ENCODE data around the gene NELL1. TPM values are rescaled to one million over a fixed set of nuclear protein-coding genes. Genes with fewer than 3 reads are reported as not detected.
"Not testable (repeated sequence)": the region's sequence is repeated elsewhere in the genome, so short reads cannot be mapped to it uniquely, and the experiment has no call there.

The NELL1 gene
- total RNA-seq, 4 donors from 2014 or later, result not detected

DNA sequence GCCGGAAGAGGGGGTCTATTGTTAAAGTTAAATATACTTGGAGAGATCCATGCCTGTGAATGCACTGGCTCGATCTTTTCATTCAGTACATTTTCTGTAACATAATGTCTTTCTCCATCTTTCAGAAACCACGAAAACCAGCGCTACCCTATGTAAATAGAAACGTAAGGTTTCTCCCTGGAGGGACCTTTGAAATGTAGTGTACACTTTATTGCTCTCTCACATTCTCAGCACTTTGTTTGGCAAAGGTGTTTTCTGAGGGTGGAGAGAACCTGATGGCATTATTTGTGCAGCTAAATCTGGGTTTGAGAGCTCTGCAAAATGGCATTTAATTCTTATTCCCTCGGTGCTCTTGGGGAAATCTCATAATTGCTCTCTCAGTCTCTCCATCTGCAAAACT, 468.4 kb downstream of the NELL1 start:
- H3K4me3 ChIP-seq, result no peak overlapping the region
- H3K27ac ChIP-seq, result no peak overlapping the region
- no peaks in the 10 kb centered on the region for H3K27me3 ChIP-seq
- TF ChIP-seq POLR2A (IDR thresholded peaks at IDR 0.05), result no peak
- TF ChIP-seq, protein P1, sequence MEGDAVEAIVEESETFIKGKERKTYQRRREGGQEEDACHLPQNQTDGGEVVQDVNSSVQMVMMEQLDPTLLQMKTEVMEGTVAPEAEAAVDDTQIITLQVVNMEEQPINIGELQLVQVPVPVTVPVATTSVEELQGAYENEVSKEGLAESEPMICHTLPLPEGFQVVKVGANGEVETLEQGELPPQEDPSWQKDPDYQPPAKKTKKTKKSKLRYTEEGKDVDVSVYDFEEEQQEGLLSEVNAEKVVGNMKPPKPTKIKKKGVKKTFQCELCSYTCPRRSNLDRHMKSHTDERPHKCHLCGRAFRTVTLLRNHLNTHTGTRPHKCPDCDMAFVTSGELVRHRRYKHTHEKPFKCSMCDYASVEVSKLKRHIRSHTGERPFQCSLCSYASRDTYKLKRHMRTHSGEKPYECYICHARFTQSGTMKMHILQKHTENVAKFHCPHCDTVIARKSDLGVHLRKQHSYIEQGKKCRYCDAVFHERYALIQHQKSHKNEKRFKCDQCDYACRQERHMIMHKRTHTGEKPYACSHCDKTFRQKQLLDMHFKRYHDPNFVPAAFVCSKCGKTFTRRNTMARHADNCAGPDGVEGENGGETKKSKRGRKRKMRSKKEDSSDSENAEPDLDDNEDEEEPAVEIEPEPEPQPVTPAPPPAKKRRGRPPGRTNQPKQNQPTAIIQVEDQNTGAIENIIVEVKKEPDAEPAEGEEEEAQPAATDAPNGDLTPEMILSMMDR (IDR thresholded peaks at IDR 0.05 in 4 of 5, conservative IDR thresholded peaks at IDR 0.05 in 1 of 5), result no peak
- intact Hi-C loops (cut with DNase I; ENCODE audit: low total_unique reads) (no loop called here), in situ Hi-C loops (cut with MboI; ENCODE audit: low sequenced_read_pairs in 4 of 4) (no loop called here)
- no peaks in the 10 kb centered on the region for H3K9me3 ChIP-seq
- H3K36me3 ChIP-seq, result no peaks in the 10 kb centered on the region
- H3K4me1 ChIP-seq, result no peaks in the 10 kb centered on the region
- DNase-seq (no peak), ATAC-seq (no peak)

DNA sequence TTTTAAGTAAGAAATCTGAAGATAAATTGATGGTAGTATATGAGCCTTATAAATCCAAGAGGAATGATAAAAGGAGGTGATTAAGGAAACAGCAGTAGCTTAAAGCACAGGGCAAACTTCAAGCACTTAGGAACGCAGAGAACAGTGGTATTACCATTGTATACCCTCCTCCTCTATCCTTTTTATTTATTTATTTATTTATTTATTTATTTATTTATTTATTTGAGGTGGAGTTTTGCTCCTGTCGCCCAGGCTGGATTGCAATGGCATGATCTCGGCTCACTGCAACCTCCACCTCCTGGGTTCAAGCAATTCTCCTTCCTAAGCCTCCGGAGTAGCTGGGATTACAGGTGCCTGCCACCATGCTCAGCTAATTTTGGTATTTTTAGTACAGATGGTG, 472.2 kb downstream of the NELL1 start:
- in situ Hi-C loops (cut with MboI; ENCODE audit: low sequenced_read_pairs in 4 of 4); H3K27me3 ChIP-seq; H3K27ac ChIP-seq; H3K9me3 ChIP-seq; H3K36me3 ChIP-seq; H3K4me1 ChIP-seq; DNase-seq; H3K4me3 ChIP-seq; intact Hi-C loops (cut with DNase I; ENCODE audit: low total_unique reads); ATAC-seq: not testable (repeated sequence)

DNA sequence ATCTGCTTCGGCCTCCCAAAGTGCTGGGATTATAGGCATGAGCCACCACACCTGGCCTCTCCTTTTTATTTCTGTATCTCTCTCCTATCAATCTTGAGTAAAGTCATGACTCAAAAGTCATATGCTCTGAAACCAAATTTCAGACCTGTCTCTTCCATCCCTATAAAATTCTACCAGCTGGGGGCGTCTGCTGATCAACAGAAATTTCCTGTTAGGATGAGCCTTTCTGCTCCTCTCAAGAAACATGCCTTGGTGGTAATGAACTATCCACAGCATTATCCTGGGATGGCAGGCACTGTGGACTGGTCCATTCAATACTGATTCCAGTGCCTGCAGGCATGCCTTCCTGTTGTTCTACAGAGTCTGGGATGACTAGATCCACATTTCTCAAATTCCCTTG, 472.6 kb downstream of the NELL1 start:
- no peak for ATAC-seq
- TF ChIP-seq, protein P1 (IDR thresholded peaks at IDR 0.05 in 4 of 5, conservative IDR thresholded peaks at IDR 0.05 in 1 of 5), result no peak
- no peak for TF ChIP-seq POLR2A (IDR thresholded peaks at IDR 0.05)
- in situ Hi-C loops (cut with MboI; ENCODE audit: low sequenced_read_pairs in 4 of 4), result no loop called here

GRCh38 chr11:21144531-21144930, 475.1 kb downstream of the NELL1 start:
- ATAC-seq (no peak), DNase-seq (no peak)
- in situ Hi-C loops (cut with MboI; ENCODE audit: low sequenced_read_pairs in 4 of 4), result no loop called here
- TF ChIP-seq POLR2A (IDR thresholded peaks at IDR 0.05), result no peak
- TF ChIP-seq, protein P1 (IDR thresholded peaks at IDR 0.05 in 4 of 5, conservative IDR thresholded peaks at IDR 0.05 in 1 of 5), result no peak
- no peak overlapping the region for H3K27ac ChIP-seq
- no peaks in the 10 kb centered on the region for H3K36me3 ChIP-seq
- intact Hi-C loops (cut with DNase I; ENCODE audit: low total_unique reads), result no loop called here
- H3K9me3 ChIP-seq, result no peaks in the 10 kb centered on the region
- no peaks in the 10 kb centered on the region for H3K4me1 ChIP-seq
- H3K27me3 ChIP-seq, result no peaks in the 10 kb centered on the region
- H3K4me3 ChIP-seq, result no peak overlapping the region

More for the DNA sequence above, 472.6 kb downstream of the NELL1 start:
- Histone ChIP-seq H3K36me3 (no peaks in the 10 kb centered on the region), H3K4me3 (no peak overlapping the region), H3K9me3 (no peaks in the 10 kb centered on the region), H3K27me3 (no peaks in the 10 kb centered on the region), H3K4me1 (no peaks in the 10 kb centered on the region), H3K27ac (no peak overlapping the region)
- intact Hi-C loops (cut with DNase I; ENCODE audit: low total_unique reads), result no loop called here
- no peak for DNase-seq

DNA sequence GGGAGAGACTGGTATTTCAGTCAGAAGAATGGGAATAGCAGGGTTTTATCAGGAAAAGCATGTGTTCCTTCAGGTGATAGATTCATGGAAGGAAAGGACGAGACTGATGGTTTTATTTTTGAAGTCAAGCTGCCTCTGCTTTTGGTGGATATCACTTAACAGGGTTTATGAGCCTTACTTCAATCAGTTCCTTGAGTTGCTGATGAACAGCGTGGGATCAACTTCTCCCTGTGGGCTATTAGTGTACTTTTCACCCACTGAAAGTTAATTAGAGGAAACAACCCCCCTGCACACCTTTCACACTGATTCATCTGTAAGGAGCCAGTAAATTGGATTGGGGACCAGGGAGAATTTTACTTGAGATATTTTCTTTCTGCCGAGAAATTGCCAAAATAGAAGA, 479.0 kb downstream of the NELL1 start:
- Histone ChIP-seq H3K27me3 (no peaks in the 10 kb centered on the region), H3K4me3 (no peak overlapping the region), H3K36me3 (no peaks in the 10 kb centered on the region), H3K4me1 (no peaks in the 10 kb centered on the region), H3K27ac (no peak overlapping the region), H3K9me3 (no peaks in the 10 kb centered on the region)
- in situ Hi-C loops (cut with MboI; ENCODE audit: low sequenced_read_pairs in 4 of 4), result no loop called here
- ATAC-seq (no peak), DNase-seq (no peak)
- TF ChIP-seq POLR2A (IDR thresholded peaks at IDR 0.05), result no peak
- TF ChIP-seq, protein P1 (IDR thresholded peaks at IDR 0.05 in 4 of 5, conservative IDR thresholded peaks at IDR 0.05 in 1 of 5), result no peak
- intact Hi-C loops (cut with DNase I; ENCODE audit: low total_unique reads), result no loop called here
